ENCODE results near the gene BANP.
"Not testable (repeated sequence)": the region's sequence is repeated elsewhere in the genome, so short reads cannot be mapped to it uniquely, and the experiment has no call there.

The BANP gene

DNA sequence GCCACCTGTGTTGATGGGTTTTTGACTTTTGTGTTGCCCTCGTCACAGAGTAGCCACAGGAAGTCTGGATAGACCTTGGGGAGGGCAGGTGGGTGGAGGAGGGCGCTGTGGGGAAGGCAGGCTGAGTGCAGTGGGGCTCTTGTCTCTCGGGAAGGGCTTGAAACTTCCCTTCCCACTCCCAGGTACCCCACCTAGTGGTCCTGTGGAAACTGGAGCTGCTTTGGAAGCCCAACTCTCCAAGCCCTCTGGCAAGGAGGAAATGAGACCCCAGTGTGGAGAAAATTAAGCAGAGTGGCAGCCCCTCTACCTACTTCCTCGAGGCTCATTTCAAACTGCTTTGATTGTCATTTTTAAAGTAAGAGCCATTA, 24.1 kb upstream of the BANP start:
- H3K27me3 ChIP-seq (ENCODE audit: insufficient read depth, low read length, poor library complexity) = no peaks in the 10 kb centered on the region
- H3K36me3 ChIP-seq (ENCODE audit: insufficient read depth, low read length) = no peaks in the 10 kb centered on the region
- ATAC-seq (ENCODE audit: insufficient read depth, low read depth) (no peak), DNase-seq (no peak)
- no peaks in the 10 kb centered on the region for H3K4me1 ChIP-seq (ENCODE audit: insufficient read depth, low read length)
- H3K27ac ChIP-seq (ENCODE audit: low read length) = no peak overlapping the region
- H3K9me3 ChIP-seq (ENCODE audit: insufficient read depth, low read length, severe bottlenecking) = no peaks in the 10 kb centered on the region
- no peak overlapping the region for H2AFZ ChIP-seq (ENCODE audit: low read depth, low read length)
- no peak overlapping the region for H3K4me2 ChIP-seq (ENCODE audit: insufficient read depth, low read length)
- no peaks in the 10 kb centered on the region for H4K20me1 ChIP-seq (ENCODE audit: insufficient read depth, low read length)
- TF ChIP-seq EZH2 (IDR thresholded peaks at IDR 0.05; ENCODE audit: borderline replicate concordance, low read depth, low read length, severe bottlenecking) = no peak
- TF ChIP-seq, protein P1, sequence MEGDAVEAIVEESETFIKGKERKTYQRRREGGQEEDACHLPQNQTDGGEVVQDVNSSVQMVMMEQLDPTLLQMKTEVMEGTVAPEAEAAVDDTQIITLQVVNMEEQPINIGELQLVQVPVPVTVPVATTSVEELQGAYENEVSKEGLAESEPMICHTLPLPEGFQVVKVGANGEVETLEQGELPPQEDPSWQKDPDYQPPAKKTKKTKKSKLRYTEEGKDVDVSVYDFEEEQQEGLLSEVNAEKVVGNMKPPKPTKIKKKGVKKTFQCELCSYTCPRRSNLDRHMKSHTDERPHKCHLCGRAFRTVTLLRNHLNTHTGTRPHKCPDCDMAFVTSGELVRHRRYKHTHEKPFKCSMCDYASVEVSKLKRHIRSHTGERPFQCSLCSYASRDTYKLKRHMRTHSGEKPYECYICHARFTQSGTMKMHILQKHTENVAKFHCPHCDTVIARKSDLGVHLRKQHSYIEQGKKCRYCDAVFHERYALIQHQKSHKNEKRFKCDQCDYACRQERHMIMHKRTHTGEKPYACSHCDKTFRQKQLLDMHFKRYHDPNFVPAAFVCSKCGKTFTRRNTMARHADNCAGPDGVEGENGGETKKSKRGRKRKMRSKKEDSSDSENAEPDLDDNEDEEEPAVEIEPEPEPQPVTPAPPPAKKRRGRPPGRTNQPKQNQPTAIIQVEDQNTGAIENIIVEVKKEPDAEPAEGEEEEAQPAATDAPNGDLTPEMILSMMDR (IDR thresholded peaks at IDR 0.05; ENCODE audit: borderline replicate concordance, extremely low read depth, low read length, poor library complexity, severe bottlenecking) = peak; percentile 15
- H3K4me3 ChIP-seq (ENCODE audit: low read depth in 1 of 2, low read length in 2 of 2) = no peak overlapping the region
- no peak overlapping the region for H3K9ac ChIP-seq (ENCODE audit: low read depth, low read length)
- H3K79me2 ChIP-seq (ENCODE audit: insufficient read depth, low read length) = no peaks in the 10 kb centered on the region

DNA sequence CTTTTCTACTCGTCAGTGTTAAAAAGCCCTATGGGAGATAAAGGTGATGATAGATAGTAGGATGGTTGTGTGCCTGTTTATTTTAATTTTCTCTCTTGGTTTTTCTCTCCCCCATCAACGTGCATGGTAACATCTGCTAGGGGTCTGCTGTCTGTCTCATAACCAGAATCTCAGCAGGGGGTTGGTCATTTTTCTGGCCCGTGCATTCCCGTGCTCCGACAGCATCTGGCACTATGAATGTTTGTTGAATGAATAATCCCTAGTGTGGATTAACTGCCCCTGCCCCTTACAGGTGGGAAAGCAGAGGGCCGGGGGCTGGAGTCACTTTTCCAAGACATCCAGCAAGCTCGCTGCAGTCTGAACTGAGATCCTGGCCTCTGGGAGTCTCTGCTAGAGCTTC, 21.2 kb upstream of the BANP start:
- ATAC-seq (ENCODE audit: insufficient read depth, low read depth) (no peak), DNase-seq (no peak)
- H3K9me3 ChIP-seq (ENCODE audit: insufficient read depth, low read length, severe bottlenecking) = no peaks in the 10 kb centered on the region
- no peaks in the 10 kb centered on the region for H3K4me1 ChIP-seq (ENCODE audit: insufficient read depth, low read length)
- H3K4me2 ChIP-seq (ENCODE audit: insufficient read depth, low read length) = no peak overlapping the region
- H3K27ac ChIP-seq (ENCODE audit: low read length) = no peak overlapping the region
- no peak for TF ChIP-seq EZH2 (IDR thresholded peaks at IDR 0.05; ENCODE audit: borderline replicate concordance, low read depth, low read length, severe bottlenecking)
- TF ChIP-seq, protein P1 (IDR thresholded peaks at IDR 0.05; ENCODE audit: borderline replicate concordance, extremely low read depth, low read length, poor library complexity, severe bottlenecking) = no peak
- H4K20me1 ChIP-seq (ENCODE audit: insufficient read depth, low read length) = no peaks in the 10 kb centered on the region
- H3K27me3 ChIP-seq (ENCODE audit: insufficient read depth, low read length, poor library complexity) = no peaks in the 10 kb centered on the region
- no peak overlapping the region for H3K4me3 ChIP-seq (ENCODE audit: low read depth in 1 of 2, low read length in 2 of 2)
- no peak overlapping the region for H2AFZ ChIP-seq (ENCODE audit: low read depth, low read length)
- H3K79me2 ChIP-seq (ENCODE audit: insufficient read depth, low read length) = no peaks in the 10 kb centered on the region
- H3K36me3 ChIP-seq (ENCODE audit: insufficient read depth, low read length) = no peaks in the 10 kb centered on the region
- no peak overlapping the region for H3K9ac ChIP-seq (ENCODE audit: low read depth, low read length)

DNA sequence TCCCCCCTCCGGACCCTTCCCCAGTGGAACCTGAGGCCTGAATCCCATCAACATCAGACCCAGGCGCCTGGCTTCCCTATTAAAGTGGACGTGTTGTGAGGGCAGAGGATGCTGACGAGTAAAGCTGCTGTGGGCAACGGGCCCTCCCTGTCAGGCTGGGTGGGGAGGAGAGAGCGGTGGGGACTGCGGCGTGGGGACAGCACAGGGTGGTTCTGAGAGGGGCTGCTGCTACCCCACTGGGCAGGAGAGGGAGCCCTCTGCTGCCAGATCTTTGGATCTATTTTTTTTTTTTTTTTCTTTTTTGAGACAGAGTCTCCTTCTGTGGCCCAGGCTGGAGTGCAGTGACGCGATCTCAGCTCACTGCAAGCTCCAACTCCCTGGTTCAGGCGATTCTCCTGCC, 20.8 kb upstream of the BANP start:
- Histone ChIP-seq H3K4me1 (ENCODE audit: insufficient read depth, low read length) (no peaks in the 10 kb centered on the region), H3K9ac (ENCODE audit: low read depth, low read length) (no peak overlapping the region), H3K79me2 (ENCODE audit: insufficient read depth, low read length) (no peaks in the 10 kb centered on the region), H3K4me3 (ENCODE audit: low read depth in 1 of 2, low read length in 2 of 2) (no peak overlapping the region), H2AFZ (ENCODE audit: low read depth, low read length) (no peak overlapping the region), H3K36me3 (ENCODE audit: insufficient read depth, low read length) (no peaks in the 10 kb centered on the region), H3K27me3 (ENCODE audit: insufficient read depth, low read length, poor library complexity) (no peaks in the 10 kb centered on the region), H4K20me1 (ENCODE audit: insufficient read depth, low read length) (no peaks in the 10 kb centered on the region), H3K4me2 (ENCODE audit: insufficient read depth, low read length) (no peak overlapping the region), H3K27ac (ENCODE audit: low read length) (no peak overlapping the region), H3K9me3 (ENCODE audit: insufficient read depth, low read length, severe bottlenecking) (no peaks in the 10 kb centered on the region)
- TF ChIP-seq EZH2 (IDR thresholded peaks at IDR 0.05; ENCODE audit: borderline replicate concordance, low read depth, low read length, severe bottlenecking) = no peak
- TF ChIP-seq, protein P1 (IDR thresholded peaks at IDR 0.05; ENCODE audit: borderline replicate concordance, extremely low read depth, low read length, poor library complexity, severe bottlenecking) = peak; percentile 45
- peak; percentile 47 for ATAC-seq (ENCODE audit: insufficient read depth, low read depth)
- DNase-seq = no peak

DNA sequence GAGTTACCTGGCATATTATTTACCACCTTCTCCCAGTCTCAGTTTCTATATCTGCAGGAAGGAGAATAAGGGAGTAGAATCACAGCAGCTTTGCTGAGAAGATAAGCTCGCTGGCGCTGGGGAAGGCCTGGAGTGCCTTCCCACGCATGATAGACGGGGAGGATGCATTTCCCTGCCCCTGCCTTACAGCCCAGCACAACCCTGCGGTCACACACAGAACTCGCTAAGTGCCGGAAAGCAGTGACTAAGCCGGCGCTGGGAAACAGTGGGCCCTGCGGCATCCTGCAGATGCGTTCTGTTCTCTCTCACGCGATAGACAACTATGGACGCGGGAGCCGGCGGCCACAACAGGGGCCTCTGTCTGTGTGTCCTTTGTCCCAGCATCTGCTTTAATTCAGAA, 19.7 kb upstream of the BANP start:
- H3K79me2 ChIP-seq (ENCODE audit: insufficient read depth, low read length) = no peaks in the 10 kb centered on the region
- H3K4me2 ChIP-seq (ENCODE audit: insufficient read depth, low read length) = no peak overlapping the region
- no peaks in the 10 kb centered on the region for H4K20me1 ChIP-seq (ENCODE audit: insufficient read depth, low read length)
- DNase-seq (no peak), ATAC-seq (ENCODE audit: insufficient read depth, low read depth) (no peak)
- H3K9ac ChIP-seq (ENCODE audit: low read depth, low read length) = no peak overlapping the region
- H3K36me3 ChIP-seq (ENCODE audit: insufficient read depth, low read length) = no peaks in the 10 kb centered on the region
- H3K27ac ChIP-seq (ENCODE audit: low read length) = no peak overlapping the region
- no peaks in the 10 kb centered on the region for H3K9me3 ChIP-seq (ENCODE audit: insufficient read depth, low read length, severe bottlenecking)
- TF ChIP-seq, protein P1 (IDR thresholded peaks at IDR 0.05; ENCODE audit: borderline replicate concordance, extremely low read depth, low read length, poor library complexity, severe bottlenecking) = no peak
- no peak for TF ChIP-seq EZH2 (IDR thresholded peaks at IDR 0.05; ENCODE audit: borderline replicate concordance, low read depth, low read length, severe bottlenecking)
- H2AFZ ChIP-seq (ENCODE audit: low read depth, low read length) = no peak overlapping the region
- no peaks in the 10 kb centered on the region for H3K27me3 ChIP-seq (ENCODE audit: insufficient read depth, low read length, poor library complexity)
- H3K4me1 ChIP-seq (ENCODE audit: insufficient read depth, low read length) = no peaks in the 10 kb centered on the region
- H3K4me3 ChIP-seq (ENCODE audit: low read depth in 1 of 2, low read length in 2 of 2) = no peak overlapping the region

DNA sequence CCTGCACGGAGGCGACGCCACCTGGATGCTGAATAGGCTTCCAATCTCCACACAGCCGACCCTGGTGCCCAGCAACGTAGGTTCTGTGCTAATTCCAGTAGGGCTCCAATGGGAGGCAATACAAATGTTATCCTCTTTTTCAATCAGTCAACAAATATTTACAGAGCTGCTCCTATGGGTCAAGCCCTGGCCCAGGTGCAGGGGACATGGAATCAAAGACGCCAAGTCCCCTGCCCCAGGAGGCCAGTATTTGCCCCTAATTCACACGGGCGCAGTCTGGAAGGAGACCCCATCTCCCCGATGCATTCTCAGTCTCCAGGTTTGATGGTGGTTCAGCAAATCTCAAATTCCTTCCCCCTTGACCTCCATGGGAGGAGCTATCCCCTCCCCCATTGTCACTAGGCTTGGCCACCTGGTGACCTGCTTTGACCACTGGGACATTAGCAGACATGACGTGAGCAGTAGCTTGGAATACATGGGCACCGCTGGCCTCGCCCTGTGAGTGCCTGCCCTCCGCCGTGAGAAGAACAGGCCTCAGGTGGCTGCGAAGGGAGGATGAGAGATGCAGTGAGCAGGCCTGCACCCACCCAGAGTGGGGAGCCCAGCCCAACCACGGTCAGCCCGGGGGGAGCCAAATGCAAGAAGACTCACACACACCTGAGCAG, 18.6 kb upstream of the BANP start:
- not testable (repeated sequence) for H3K4me1 ChIP-seq (ENCODE audit: insufficient read depth, low read length); H4K20me1 ChIP-seq (ENCODE audit: insufficient read depth, low read length); DNase-seq; ATAC-seq (ENCODE audit: insufficient read depth, low read depth); H3K4me3 ChIP-seq (ENCODE audit: low read depth in 1 of 2, low read length in 2 of 2); H3K4me2 ChIP-seq (ENCODE audit: insufficient read depth, low read length); H3K79me2 ChIP-seq (ENCODE audit: insufficient read depth, low read length); H2AFZ ChIP-seq (ENCODE audit: low read depth, low read length); H3K9me3 ChIP-seq (ENCODE audit: insufficient read depth, low read length, severe bottlenecking); H3K27ac ChIP-seq (ENCODE audit: low read length); H3K36me3 ChIP-seq (ENCODE audit: insufficient read depth, low read length); H3K27me3 ChIP-seq (ENCODE audit: insufficient read depth, low read length, poor library complexity); H3K9ac ChIP-seq (ENCODE audit: low read depth, low read length)
